GM18519 (cell line): ENCODE measurements around the gene SP140.

Source experiments
- ATAC-seq: cut with Tn5 transposase; IDR thresholded peaks from one replicate; pipeline ENCODE4 v1.9.1; 2021; ENCODE audit warnings: mild to moderate bottlenecking, moderate library complexity; ENCODE audit not compliant: unreplicated experiment, low FRiP score

Gene SP140

DNA sequence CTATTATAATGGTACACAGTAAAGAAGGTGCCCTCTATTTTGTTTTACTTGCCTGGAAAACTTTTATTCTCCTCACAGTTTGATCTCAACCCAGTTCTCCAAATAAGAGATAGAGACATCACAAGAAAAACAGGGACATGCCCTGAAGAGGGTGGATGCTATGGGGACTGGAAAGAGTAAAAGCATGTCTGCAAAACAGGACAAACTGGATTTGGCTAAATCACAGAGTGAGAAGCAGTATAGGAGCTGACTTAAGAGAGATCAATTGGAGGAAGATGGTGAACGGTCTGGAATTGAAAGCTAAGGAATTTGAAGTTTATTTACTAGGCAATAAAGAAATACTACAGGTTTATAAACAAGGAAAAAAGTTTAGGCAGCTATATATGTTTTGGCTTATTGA, 134.5 kb downstream of the SP140 start:
- no peak for ATAC-seq

DNA sequence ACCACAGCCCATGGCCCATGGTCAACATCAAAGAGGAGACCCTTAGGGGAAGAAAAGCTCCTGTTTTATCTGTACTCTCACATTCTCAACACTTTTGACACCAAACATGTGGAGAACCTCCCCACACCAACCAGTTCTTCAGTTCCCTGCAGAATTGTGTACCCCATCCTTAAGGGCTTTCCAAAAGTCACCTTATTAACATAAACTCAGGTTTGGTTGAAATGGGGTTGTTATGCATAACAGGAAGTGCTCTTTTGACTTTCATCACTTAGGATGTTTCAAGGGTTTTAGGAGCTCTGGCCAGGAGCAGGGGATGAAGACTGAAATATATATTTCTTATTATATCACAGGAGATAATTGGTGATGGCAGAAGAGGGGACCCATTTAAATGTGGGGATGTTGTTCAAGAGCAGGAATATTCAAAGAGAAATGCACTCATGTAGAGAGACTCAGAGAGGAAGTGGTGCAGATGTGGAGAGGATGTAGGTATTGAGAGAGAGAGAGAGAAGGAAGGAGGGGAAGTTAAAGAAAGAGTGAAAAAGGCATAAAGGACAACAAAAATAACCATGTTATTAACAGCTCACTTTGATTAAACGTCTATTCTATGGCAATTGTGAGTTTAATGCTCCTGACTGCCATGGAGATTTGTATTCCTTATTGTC, 136.6 kb downstream of the SP140 start:
- ATAC-seq: no peak
